Measurements from ENCODE around the gene IFI27.

Gene IFI27

DNA sequence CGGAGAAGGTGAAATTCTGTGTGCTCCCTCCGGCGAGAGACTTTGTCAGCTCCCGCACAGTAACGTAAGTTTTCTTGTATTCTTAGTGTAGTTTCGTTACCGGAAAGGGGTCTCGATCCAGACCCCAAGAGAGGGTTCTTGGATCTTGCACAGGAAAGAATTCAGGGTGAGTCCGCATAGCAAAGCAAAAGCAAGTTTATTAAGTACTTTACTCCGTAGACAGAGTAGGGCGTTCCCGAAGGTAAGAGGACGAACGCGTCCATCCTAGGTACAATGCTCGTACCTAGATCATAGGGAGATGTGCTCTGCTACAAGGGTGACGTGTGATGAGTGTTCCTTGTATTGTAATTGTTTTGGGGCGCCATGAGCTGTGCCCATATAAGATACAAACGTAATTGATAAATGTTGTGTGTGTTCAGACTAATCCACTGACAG lies 29.1 kb upstream of the IFI27 start:
- TF ChIP-seq EZH2 (IDR thresholded peaks at IDR 0.05; ENCODE audit: borderline replicate concordance, low read depth, low read length, severe bottlenecking): no peak
- TF ChIP-seq, protein P1, sequence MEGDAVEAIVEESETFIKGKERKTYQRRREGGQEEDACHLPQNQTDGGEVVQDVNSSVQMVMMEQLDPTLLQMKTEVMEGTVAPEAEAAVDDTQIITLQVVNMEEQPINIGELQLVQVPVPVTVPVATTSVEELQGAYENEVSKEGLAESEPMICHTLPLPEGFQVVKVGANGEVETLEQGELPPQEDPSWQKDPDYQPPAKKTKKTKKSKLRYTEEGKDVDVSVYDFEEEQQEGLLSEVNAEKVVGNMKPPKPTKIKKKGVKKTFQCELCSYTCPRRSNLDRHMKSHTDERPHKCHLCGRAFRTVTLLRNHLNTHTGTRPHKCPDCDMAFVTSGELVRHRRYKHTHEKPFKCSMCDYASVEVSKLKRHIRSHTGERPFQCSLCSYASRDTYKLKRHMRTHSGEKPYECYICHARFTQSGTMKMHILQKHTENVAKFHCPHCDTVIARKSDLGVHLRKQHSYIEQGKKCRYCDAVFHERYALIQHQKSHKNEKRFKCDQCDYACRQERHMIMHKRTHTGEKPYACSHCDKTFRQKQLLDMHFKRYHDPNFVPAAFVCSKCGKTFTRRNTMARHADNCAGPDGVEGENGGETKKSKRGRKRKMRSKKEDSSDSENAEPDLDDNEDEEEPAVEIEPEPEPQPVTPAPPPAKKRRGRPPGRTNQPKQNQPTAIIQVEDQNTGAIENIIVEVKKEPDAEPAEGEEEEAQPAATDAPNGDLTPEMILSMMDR (IDR thresholded peaks at IDR 0.05; ENCODE audit: borderline replicate concordance, extremely low read depth, low read length, poor library complexity, severe bottlenecking): no peak
- Histone ChIP-seq H4K20me1 (ENCODE audit: insufficient read depth, low read length) (peaks cover 31% of the 10 kb centered on the region), H3K4me3 (ENCODE audit: low read depth in 1 of 2, low read length in 2 of 2) (peak overlapping the region; percentile 69 to 71), H3K9me3 (ENCODE audit: insufficient read depth, low read length, severe bottlenecking) (no peaks in the 10 kb centered on the region), H3K4me1 (ENCODE audit: insufficient read depth, low read length) (peaks cover 51% of the 10 kb centered on the region), H3K79me2 (ENCODE audit: insufficient read depth, low read length) (peaks cover 62% of the 10 kb centered on the region), H2AFZ (ENCODE audit: low read depth, low read length) (peak overlapping the region; percentile 95), H3K36me3 (ENCODE audit: insufficient read depth, low read length) (peaks cover 30% of the 10 kb centered on the region), H3K4me2 (ENCODE audit: insufficient read depth, low read length) (peak overlapping the region; percentile 87), H3K27ac (ENCODE audit: low read length) (peak overlapping the region; percentile 88), H3K9ac (ENCODE audit: low read depth, low read length) (peak overlapping the region; percentile 90), H3K27me3 (ENCODE audit: insufficient read depth, low read length, poor library complexity) (no peaks in the 10 kb centered on the region)
- ATAC-seq (ENCODE audit: insufficient read depth, low read depth) (peak; percentile 25), DNase-seq (no peak)

DNA sequence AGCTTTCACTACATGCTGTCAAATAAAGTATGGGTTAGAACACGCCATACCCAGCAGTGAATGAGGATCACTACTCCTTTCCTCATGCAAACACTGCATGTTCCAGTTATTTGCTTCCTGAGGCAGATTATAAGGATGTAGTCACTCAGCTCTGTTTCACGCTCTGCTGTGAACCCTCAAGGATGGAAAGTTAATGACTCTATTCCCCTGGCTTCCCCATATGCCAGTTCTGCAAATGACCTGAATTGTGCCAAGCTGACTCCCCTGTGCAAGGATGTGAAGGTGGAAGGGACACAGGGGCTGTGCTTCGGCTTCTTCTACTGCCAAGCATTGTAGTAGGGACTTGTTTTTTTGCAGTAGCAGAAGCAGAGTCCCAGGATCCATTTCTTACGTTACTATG lies 22.6 kb upstream of the IFI27 start:
- H4K20me1 ChIP-seq (ENCODE audit: insufficient read depth, low read length): no peaks in the 10 kb centered on the region
- DNase-seq: no peak

DNA sequence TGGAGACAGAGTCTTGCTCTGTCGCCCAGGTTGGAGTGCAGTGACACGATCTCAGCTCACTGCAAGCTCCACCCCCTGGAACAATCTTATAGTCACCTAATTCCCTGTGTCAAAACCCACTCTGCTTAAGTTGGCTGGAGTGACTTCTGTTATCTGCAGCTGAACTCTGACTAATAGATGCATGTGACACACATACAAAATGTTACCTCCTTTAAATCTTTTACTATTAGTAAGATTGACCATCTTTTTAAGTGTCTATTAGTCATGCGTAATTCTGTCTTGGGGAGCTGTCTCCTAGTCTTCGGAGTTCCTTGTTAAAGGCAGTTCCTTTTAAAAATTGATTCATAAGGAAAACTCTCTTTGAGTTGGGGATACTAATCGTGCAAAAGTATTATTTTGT lies 22.0 kb upstream of the IFI27 start:
- Histone ChIP-seq H3K79me2 (ENCODE audit: insufficient read depth, low read length) (no peaks in the 10 kb centered on the region), H3K9ac (ENCODE audit: low read depth, low read length) (no peak overlapping the region), H3K4me3 (ENCODE audit: low read depth in 1 of 2, low read length in 2 of 2) (no peak overlapping the region), H3K36me3 (ENCODE audit: insufficient read depth, low read length) (no peaks in the 10 kb centered on the region), H3K27me3 (ENCODE audit: insufficient read depth, low read length, poor library complexity) (no peaks in the 10 kb centered on the region), H4K20me1 (ENCODE audit: insufficient read depth, low read length) (no peaks in the 10 kb centered on the region), H3K4me2 (ENCODE audit: insufficient read depth, low read length) (no peak overlapping the region), H2AFZ (ENCODE audit: low read depth, low read length) (no peak overlapping the region), H3K4me1 (ENCODE audit: insufficient read depth, low read length) (no peaks in the 10 kb centered on the region), H3K27ac (ENCODE audit: low read length) (no peak overlapping the region), H3K9me3 (ENCODE audit: insufficient read depth, low read length, severe bottlenecking) (no peaks in the 10 kb centered on the region)
- no peak for TF ChIP-seq EZH2 (IDR thresholded peaks at IDR 0.05; ENCODE audit: borderline replicate concordance, low read depth, low read length, severe bottlenecking)
- TF ChIP-seq, protein P1 (IDR thresholded peaks at IDR 0.05; ENCODE audit: borderline replicate concordance, extremely low read depth, low read length, poor library complexity, severe bottlenecking): no peak
- ATAC-seq (ENCODE audit: insufficient read depth, low read depth) (no peak), DNase-seq (no peak)

More for the DNA sequence above, 22.6 kb upstream of the IFI27 start:
- TF ChIP-seq, protein P1 (IDR thresholded peaks at IDR 0.05; ENCODE audit: borderline replicate concordance, extremely low read depth, low read length, poor library complexity, severe bottlenecking): no peak
- no peak for TF ChIP-seq EZH2 (IDR thresholded peaks at IDR 0.05; ENCODE audit: borderline replicate concordance, low read depth, low read length, severe bottlenecking)
- Histone ChIP-seq H2AFZ (ENCODE audit: low read depth, low read length) (no peak overlapping the region), H3K4me1 (ENCODE audit: insufficient read depth, low read length) (peaks cover 3% of the 10 kb centered on the region; the same call in 1 of the 2 replicates), H3K27ac (ENCODE audit: low read length) (no peak overlapping the region), H3K9ac (ENCODE audit: low read depth, low read length) (no peak overlapping the region), H3K4me3 (ENCODE audit: low read depth in 1 of 2, low read length in 2 of 2) (no peak overlapping the region), H3K36me3 (ENCODE audit: insufficient read depth, low read length) (no peaks in the 10 kb centered on the region), H3K27me3 (ENCODE audit: insufficient read depth, low read length, poor library complexity) (no peaks in the 10 kb centered on the region), H3K9me3 (ENCODE audit: insufficient read depth, low read length, severe bottlenecking) (no peaks in the 10 kb centered on the region), H3K4me2 (ENCODE audit: insufficient read depth, low read length) (no peak overlapping the region), H3K79me2 (ENCODE audit: insufficient read depth, low read length) (no peaks in the 10 kb centered on the region)
- no peak for ATAC-seq (ENCODE audit: insufficient read depth, low read depth)

DNA sequence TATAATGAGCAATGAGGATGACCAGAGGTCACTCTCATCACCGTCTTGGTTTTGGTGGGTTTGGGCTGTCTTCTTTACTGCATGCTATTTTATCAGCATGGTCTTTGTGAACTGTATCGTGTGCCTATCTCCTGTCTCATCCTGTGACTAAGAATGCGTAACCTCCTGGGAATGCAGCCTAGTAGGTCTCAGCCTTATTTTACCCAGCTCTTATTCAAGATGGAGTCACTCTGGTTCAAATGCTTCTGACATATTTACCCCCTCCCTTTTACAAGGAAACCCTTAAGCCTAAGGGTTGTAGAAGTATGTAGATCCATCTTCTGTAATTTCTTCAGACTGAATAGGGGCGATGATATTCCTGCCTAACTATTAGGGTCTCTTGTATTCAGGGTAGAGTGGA lies 21.1 kb upstream of the IFI27 start:
- DNase-seq: no peak
- Histone ChIP-seq H2AFZ (ENCODE audit: low read depth, low read length) (no peak overlapping the region), H4K20me1 (ENCODE audit: insufficient read depth, low read length) (no peaks in the 10 kb centered on the region), H3K9me3 (ENCODE audit: insufficient read depth, low read length, severe bottlenecking) (no peaks in the 10 kb centered on the region), H3K9ac (ENCODE audit: low read depth, low read length) (no peak overlapping the region), H3K36me3 (ENCODE audit: insufficient read depth, low read length) (no peaks in the 10 kb centered on the region), H3K4me1 (ENCODE audit: insufficient read depth, low read length) (no peaks in the 10 kb centered on the region), H3K4me2 (ENCODE audit: insufficient read depth, low read length) (no peak overlapping the region), H3K4me3 (ENCODE audit: low read depth in 1 of 2, low read length in 2 of 2) (no peak overlapping the region), H3K79me2 (ENCODE audit: insufficient read depth, low read length) (no peaks in the 10 kb centered on the region), H3K27me3 (ENCODE audit: insufficient read depth, low read length, poor library complexity) (no peaks in the 10 kb centered on the region), H3K27ac (ENCODE audit: low read length) (no peak overlapping the region)
- ATAC-seq (ENCODE audit: insufficient read depth, low read depth): no peak
- TF ChIP-seq, protein P1 (IDR thresholded peaks at IDR 0.05; ENCODE audit: borderline replicate concordance, extremely low read depth, low read length, poor library complexity, severe bottlenecking): no peak
- no peak for TF ChIP-seq EZH2 (IDR thresholded peaks at IDR 0.05; ENCODE audit: borderline replicate concordance, low read depth, low read length, severe bottlenecking)
